ENCODE results near the gene CALN1.

GRCh38 chr7:72025381-72025960 lies 386.7 kb downstream of the CALN1 start:
- TF ChIP-seq STAT1 (IDR thresholded peaks at IDR 0.05; ENCODE audit: unreplicated experiment) (no peak), REST (IDR thresholded peaks at IDR 0.05; ENCODE audit: unreplicated experiment) (no peak), CTCF (conservative IDR thresholded peaks at IDR 0.05; ENCODE audit: low read depth in 2 of 2) (no peak), EZH2 (IDR thresholded peaks at IDR 0.05; ENCODE audit: low read depth, unreplicated experiment) (no peak), POLR2AphosphoS5 (IDR thresholded peaks at IDR 0.05; ENCODE audit: low read depth) (no peak), ETS1 (IDR thresholded peaks at IDR 0.05) (no peak)

All from GM23338 (cell line).